ENCODE data around the gene DHRS3. TPM values are rescaled to one million over a fixed set of nuclear protein-coding genes. Genes with fewer than 3 reads are reported as not detected.

DHRS3 gene
- total RNA-seq, 1 experiment from 2014 or later, result 59.4 TPM

- Mint-ChIP-seq H3K36me3 (ENCODE audit: insufficient read depth, unreplicated experiment) (peaks cover 23% of the 10 kb centered on the region), H3K9me3 (ENCODE audit: unreplicated experiment) (no peaks in the 10 kb centered on the region), H3K4me1 (ENCODE audit: low read depth, unreplicated experiment) (no peaks in the 10 kb centered on the region), H3K27ac (ENCODE audit: unreplicated experiment) (no peak overlapping the region), H3K4me3 (ENCODE audit: unreplicated experiment) (no peak overlapping the region), H3K27me3 (ENCODE audit: insufficient read depth, unreplicated experiment) (no peaks in the 10 kb centered on the region)
- intact Hi-C loops (cut with micrococcal nuclease; ENCODE audit: unreplicated experiment), result no loop called here
- H3K9me3 ChIP-seq, result no peaks in the 10 kb centered on the region
- no peak for DNase-seq
- H3K36me3 ChIP-seq (ENCODE audit: control insufficient read depth, insufficient read depth, low read length), result no peaks in the 10 kb centered on the region
- no peak overlapping the region for H3K4me3 ChIP-seq (ENCODE audit: low read depth, low read length)
- BruUV-seq (replicated peaks), result no TSS peak
- no peaks in the 10 kb centered on the region for H3K27me3 ChIP-seq (replicated peaks; ENCODE audit: control insufficient read depth, insufficient read depth, low read length)
- ChIA-PET CTCF (no interaction called here), POLR2A (no interaction called here)
- H3K4me1 ChIP-seq, result 0 out of 2 replicates have a peak, but pooled peaks cover 3% of the 10 kb centered on the region
- TF ChIP-seq, protein P1, sequence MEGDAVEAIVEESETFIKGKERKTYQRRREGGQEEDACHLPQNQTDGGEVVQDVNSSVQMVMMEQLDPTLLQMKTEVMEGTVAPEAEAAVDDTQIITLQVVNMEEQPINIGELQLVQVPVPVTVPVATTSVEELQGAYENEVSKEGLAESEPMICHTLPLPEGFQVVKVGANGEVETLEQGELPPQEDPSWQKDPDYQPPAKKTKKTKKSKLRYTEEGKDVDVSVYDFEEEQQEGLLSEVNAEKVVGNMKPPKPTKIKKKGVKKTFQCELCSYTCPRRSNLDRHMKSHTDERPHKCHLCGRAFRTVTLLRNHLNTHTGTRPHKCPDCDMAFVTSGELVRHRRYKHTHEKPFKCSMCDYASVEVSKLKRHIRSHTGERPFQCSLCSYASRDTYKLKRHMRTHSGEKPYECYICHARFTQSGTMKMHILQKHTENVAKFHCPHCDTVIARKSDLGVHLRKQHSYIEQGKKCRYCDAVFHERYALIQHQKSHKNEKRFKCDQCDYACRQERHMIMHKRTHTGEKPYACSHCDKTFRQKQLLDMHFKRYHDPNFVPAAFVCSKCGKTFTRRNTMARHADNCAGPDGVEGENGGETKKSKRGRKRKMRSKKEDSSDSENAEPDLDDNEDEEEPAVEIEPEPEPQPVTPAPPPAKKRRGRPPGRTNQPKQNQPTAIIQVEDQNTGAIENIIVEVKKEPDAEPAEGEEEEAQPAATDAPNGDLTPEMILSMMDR (IDR thresholded peaks at IDR 0.05; ENCODE audit: insufficient read depth in 1 of 2, low read depth in 1 of 2, low read length in 1 of 2, severe bottlenecking in 1 of 2, unreplicated experiment in 1 of 2), result no peak
Measured at GRCh38 chr1:12621346-12622335, 3.6 kb upstream of the DHRS3 start.

GRCh38 chr1:12620931-12621330 is 2.9 kb upstream of the DHRS3 start:
- BruUV-seq (replicated peaks), result no TSS peak
- Histone ChIP-seq H3K9me3 (no peaks in the 10 kb centered on the region), H3K4me1 (0 out of 2 replicates have a peak, but pooled peaks cover 3% of the 10 kb centered on the region), H3K36me3 (ENCODE audit: control insufficient read depth, insufficient read depth, low read length) (no peaks in the 10 kb centered on the region), H3K27me3 (replicated peaks; ENCODE audit: control insufficient read depth, insufficient read depth, low read length) (no peaks in the 10 kb centered on the region), H3K4me3 (ENCODE audit: low read depth, low read length) (no peak overlapping the region)
- Mint-ChIP-seq H3K36me3 (ENCODE audit: insufficient read depth, unreplicated experiment) (peaks cover 30% of the 10 kb centered on the region), H3K4me3 (ENCODE audit: unreplicated experiment) (no peak overlapping the region), H3K4me1 (ENCODE audit: low read depth, unreplicated experiment) (no peaks in the 10 kb centered on the region), H3K9me3 (ENCODE audit: unreplicated experiment) (no peaks in the 10 kb centered on the region), H3K27ac (ENCODE audit: unreplicated experiment) (no peak overlapping the region), H3K27me3 (ENCODE audit: insufficient read depth, unreplicated experiment) (no peaks in the 10 kb centered on the region)
- CTCF ChIA-PET, result no interaction called here
- POLR2A ChIA-PET, result no interaction called here
- DNase-seq, result no peak
- TF ChIP-seq, protein P1 (IDR thresholded peaks at IDR 0.05; ENCODE audit: insufficient read depth in 1 of 2, low read depth in 1 of 2, low read length in 1 of 2, severe bottlenecking in 1 of 2, unreplicated experiment in 1 of 2), result no peak
- intact Hi-C loops (cut with micrococcal nuclease; ENCODE audit: unreplicated experiment), result no loop called here

GRCh38 chr1:12620488-12620865 is 2.5 kb upstream of the DHRS3 start:
- no peaks in the 10 kb centered on the region for H3K27me3 Mint-ChIP-seq (ENCODE audit: insufficient read depth, unreplicated experiment)
- no TSS peak for BruUV-seq (replicated peaks)
- H3K4me1 Mint-ChIP-seq (ENCODE audit: low read depth, unreplicated experiment), result no peaks in the 10 kb centered on the region
- ChIA-PET POLR2A (no interaction called here), CTCF (interaction anchor here (0.6 to 2.0 kb wide), 3 partner anchors 17 to 306 kb away, joined by 4 to 8 read pairs (median 6); no protein-coding TSS in a partner anchor)
- no peak overlapping the region for H3K4me3 ChIP-seq (ENCODE audit: low read depth, low read length)
- intact Hi-C loops (cut with micrococcal nuclease; ENCODE audit: unreplicated experiment), result no loop called here
- H3K9me3 Mint-ChIP-seq (ENCODE audit: unreplicated experiment), result no peaks in the 10 kb centered on the region
- peaks cover 34% of the 10 kb centered on the region for H3K36me3 Mint-ChIP-seq (ENCODE audit: insufficient read depth, unreplicated experiment)
- no peak overlapping the region for H3K27ac Mint-ChIP-seq (ENCODE audit: unreplicated experiment)
- H3K9me3 ChIP-seq, result no peaks in the 10 kb centered on the region
- no peak overlapping the region for H3K4me3 Mint-ChIP-seq (ENCODE audit: unreplicated experiment)
- TF ChIP-seq, protein P1 (IDR thresholded peaks at IDR 0.05; ENCODE audit: insufficient read depth in 1 of 2, low read depth in 1 of 2, low read length in 1 of 2, severe bottlenecking in 1 of 2, unreplicated experiment in 1 of 2), result no peak
- H3K27me3 ChIP-seq (replicated peaks; ENCODE audit: control insufficient read depth, insufficient read depth, low read length), result no peaks in the 10 kb centered on the region
- 0 out of 2 replicates have a peak, but pooled peaks cover 3% of the 10 kb centered on the region for H3K4me1 ChIP-seq
- no peak for DNase-seq
- H3K36me3 ChIP-seq (ENCODE audit: control insufficient read depth, insufficient read depth, low read length), result no peaks in the 10 kb centered on the region

All from Caco-2 (cell line).